Ishikawa (cell line): ENCODE results near the gene POMGNT2.

Experiments used
- CEBPB ChIP-seq: IDR thresholded peaks from 2 replicates; pipeline ENCODE4 v1.6.1; 2012
- EP300 ChIP-seq: IDR thresholded peaks from 2 replicates; pipeline ENCODE4 v1.6.1; 2012; ENCODE audit warnings: borderline replicate concordance
- RAD21 ChIP-seq: IDR thresholded peaks from 2 replicates; pipeline ENCODE4 v1.6.1; 2012; ENCODE audit warnings: low read depth
- TAF1 ChIP-seq: IDR thresholded peaks from 2 replicates; pipeline ENCODE4 v1.6.1; 2012; ENCODE audit warnings: low read depth, mild to moderate bottlenecking
- YY1 ChIP-seq: IDR thresholded peaks from 2 replicates; pipeline ENCODE4 v1.6.1; 2012; ENCODE audit warnings: low read depth
- ZBTB7A ChIP-seq: IDR thresholded peaks from 2 replicates; pipeline ENCODE4 v1.6.1; 2012; ENCODE audit warnings: low read depth
- TF ChIP-seq, protein P1 (sequence below): IDR thresholded peaks from 2 replicates; pipeline ENCODE4 v1.6.1; 2012
- TF ChIP-seq, protein P2 (sequence below): IDR thresholded peaks from 2 replicates; pipeline ENCODE4 v1.6.1; 2012; ENCODE audit warnings: low read depth, mild to moderate bottlenecking

DNA sequence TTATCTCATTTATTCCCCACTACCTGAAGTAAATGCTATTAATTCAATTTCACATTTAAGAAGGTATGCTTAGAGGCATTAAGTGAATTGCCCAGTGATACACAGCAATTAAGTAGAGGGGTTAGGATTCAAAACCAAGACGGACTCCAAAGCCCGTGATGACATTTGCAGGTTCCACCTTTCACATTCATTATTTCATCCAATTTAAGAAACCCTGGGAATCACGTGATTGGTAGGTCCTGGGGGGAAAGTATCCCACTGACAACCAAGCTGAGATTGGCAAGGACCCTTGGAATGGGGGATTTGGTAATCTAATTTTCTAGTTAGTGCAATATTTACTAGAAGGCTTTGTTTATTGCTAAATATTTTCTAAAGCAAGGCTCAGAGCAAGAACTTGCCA, 1.8 kb downstream of the POMGNT2 start:
- no peak for TF ChIP-seq RAD21
- no peak for TF ChIP-seq TAF1
- TF ChIP-seq EP300: no peak
- TF ChIP-seq CEBPB: no peak
- TF ChIP-seq YY1: no peak
- TF ChIP-seq, protein P1, sequence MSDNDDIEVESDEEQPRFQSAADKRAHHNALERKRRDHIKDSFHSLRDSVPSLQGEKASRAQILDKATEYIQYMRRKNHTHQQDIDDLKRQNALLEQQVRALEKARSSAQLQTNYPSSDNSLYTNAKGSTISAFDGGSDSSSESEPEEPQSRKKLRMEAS: no peak
- TF ChIP-seq, protein P2, sequence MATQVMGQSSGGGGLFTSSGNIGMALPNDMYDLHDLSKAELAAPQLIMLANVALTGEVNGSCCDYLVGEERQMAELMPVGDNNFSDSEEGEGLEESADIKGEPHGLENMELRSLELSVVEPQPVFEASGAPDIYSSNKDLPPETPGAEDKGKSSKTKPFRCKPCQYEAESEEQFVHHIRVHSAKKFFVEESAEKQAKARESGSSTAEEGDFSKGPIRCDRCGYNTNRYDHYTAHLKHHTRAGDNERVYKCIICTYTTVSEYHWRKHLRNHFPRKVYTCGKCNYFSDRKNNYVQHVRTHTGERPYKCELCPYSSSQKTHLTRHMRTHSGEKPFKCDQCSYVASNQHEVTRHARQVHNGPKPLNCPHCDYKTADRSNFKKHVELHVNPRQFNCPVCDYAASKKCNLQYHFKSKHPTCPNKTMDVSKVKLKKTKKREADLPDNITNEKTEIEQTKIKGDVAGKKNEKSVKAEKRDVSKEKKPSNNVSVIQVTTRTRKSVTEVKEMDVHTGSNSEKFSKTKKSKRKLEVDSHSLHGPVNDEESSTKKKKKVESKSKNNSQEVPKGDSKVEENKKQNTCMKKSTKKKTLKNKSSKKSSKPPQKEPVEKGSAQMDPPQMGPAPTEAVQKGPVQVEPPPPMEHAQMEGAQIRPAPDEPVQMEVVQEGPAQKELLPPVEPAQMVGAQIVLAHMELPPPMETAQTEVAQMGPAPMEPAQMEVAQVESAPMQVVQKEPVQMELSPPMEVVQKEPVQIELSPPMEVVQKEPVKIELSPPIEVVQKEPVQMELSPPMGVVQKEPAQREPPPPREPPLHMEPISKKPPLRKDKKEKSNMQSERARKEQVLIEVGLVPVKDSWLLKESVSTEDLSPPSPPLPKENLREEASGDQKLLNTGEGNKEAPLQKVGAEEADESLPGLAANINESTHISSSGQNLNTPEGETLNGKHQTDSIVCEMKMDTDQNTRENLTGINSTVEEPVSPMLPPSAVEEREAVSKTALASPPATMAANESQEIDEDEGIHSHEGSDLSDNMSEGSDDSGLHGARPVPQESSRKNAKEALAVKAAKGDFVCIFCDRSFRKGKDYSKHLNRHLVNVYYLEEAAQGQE: no peak
- TF ChIP-seq ZBTB7A: no peak
